Activated T-cell treated with anti-CD3 and anti-CD28 coated beads for 24 hours (primary cell): ENCODE measurements around the gene SLC15A5.

Experiments used
- DNase-seq: peaks from one replicate; pipeline ENCODE4 v3.0.0-alpha.2; 2020; ENCODE audit warnings: low read depth

The SLC15A5 gene, protein sequence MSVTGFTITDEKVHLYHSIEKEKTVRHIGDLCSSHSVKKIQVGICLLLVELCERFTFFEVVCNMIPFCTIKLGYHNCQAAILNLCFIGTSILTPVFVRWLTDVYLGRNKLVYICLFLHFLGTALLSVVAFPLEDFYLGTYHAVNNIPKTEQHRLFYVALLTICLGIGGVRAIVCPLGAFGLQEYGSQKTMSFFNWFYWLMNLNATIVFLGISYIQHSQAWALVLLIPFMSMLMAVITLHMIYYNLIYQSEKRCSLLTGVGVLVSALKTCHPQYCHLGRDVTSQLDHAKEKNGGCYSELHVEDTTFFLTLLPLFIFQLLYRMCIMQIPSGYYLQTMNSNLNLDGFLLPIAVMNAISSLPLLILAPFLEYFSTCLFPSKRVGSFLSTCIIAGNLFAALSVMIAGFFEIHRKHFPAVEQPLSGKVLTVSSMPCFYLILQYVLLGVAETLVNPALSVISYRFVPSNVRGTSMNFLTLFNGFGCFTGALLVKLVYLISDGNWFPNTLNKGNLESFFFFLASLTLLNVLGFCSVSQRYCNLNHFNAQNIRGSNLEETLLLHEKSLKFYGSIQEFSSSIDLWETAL

DNA sequence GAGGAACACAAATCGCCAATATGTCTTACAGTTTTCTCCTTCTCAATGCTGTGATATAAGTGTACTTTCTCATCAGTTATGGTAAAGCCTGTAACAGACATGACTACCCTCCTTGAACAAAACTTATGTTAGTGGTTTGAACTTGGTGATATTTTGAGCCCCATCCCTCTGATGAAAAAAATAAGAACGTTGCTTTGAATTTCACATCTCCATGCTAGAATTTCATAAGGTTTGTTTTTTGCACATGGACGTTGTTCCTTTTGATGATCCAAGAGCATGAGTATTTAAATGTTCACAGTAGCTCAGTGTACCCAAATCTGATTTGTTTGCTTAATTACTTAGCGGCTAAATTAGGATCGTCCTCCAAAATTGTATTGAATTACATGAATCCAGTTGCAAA, at the start of gene SLC15A5:
Gene SLC15A5 (minus strand): TSS at position 101 of the 400 bp plus-strand sequence. CDS start 0 bp downstream, at position 101.
- DNase-seq, result no peak

DNA sequence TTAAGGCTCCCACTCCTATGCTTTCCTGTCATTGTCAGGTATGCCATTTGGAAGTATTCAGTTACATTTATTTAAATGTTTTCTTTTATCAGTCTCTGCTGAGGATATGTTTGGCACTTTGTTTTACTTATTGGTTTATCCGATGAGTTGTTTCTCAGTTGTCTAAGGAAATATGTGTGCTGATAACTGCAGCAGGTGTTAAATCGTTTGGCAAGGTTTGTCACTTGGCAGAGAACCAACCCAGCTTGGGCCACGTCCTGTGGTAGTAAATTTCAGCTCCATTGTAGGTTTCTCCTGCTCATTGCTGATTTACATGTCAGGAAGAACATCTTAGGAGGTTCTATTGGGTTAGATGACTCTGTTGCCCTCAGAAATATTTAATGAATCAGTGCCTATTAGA, 47.9 kb upstream of the SLC15A5 start:
- no peak for DNase-seq

- no peak for DNase-seq
Measured at GRCh38 chr12:16324772-16325171, 47.3 kb upstream of the SLC15A5 start.

GRCh38 chr12:16324272-16324671, 46.8 kb upstream of the SLC15A5 start:
- DNase-seq, result no peak

DNA sequence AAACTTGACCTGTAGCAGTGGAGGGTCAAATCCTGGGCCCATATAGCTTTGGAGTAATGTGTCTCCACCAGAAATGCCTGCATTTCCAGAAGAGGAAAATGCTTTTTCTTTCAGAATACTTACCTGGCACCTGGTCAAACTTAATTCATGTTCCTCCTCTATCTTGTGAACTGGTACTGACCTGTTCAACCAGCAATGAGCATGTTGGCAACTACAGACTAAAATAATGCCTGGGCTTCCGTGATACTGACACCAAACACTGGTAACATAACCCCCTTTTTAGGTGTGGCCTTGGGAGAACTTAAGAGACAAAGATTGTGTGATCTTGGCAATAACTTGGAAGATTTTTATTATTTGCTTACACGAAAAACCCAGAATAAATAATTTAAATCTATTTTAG, 46.2 kb upstream of the SLC15A5 start:
- DNase-seq, result no peak

GRCh38 chr12:16323010-16323409, 45.5 kb upstream of the SLC15A5 start:
- DNase-seq, result no peak

DNA sequence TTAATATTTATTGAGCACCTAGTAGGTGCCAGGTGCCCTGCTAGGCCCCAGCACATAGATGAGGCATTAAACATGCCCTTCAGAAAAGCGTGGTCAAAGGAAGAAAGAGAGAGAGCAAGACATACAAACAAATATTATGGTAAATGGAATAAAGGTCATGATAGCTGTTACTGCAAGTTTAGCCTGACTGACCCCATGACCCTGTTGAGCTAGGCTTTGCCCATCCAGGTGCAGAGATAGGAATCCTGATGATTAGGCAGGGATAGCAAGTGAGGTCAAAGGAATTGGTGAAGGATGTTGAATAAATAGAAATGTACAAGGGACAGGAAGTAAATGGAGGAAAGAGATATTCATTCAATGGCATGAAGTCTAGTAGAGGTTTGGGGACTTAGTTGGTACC, 33.4 kb upstream of the SLC15A5 start:
- DNase-seq, result no peak

GRCh38 chr12:16307856-16308475, 30.5 kb upstream of the SLC15A5 start:
- no peak for DNase-seq

DNA sequence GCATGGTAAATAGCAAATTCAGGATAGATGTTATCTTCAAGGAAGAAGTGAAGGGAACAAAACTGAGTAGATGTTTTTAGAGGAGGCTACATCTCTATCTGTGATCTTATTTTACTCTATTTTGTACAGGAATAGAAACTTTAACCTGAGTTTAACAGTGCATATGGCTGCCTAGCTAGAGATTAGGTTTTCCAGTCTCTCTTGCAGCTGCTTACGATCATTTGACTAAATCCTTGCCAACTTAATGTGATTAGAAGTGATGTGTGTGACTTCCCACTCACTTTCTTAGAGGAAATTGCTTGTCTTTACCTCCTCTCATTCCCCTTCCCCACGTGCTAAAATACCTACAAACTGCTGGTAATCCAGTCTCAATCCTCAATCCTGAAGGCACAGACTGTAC, 26.5 kb upstream of the SLC15A5 start:
- no peak for DNase-seq

GRCh38 chr12:16300736-16301135, 23.3 kb upstream of the SLC15A5 start:
- DNase-seq, result no peak

DNA sequence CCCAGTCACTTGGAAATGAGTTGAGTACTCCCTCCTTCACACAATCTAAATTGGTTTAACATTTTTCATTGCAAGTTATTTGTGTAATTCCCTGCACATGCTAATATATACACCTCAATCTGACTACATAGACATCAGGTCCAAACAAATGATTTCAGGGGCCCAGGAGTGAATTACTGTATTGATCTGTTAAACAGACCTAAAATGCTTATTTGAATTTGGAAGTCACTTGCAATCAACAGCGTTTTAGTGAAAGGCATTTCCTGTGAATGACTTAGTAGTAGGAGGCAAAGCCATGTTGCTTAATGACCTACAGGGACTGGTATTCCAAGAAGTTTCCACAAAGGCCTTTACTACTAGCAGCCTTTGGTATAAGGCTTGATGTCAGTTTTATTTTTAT, 22.6 kb upstream of the SLC15A5 start:
- DNase-seq, result no peak

GRCh38 chr12:16299403-16299802, 21.9 kb upstream of the SLC15A5 start:
- no peak for DNase-seq

DNA sequence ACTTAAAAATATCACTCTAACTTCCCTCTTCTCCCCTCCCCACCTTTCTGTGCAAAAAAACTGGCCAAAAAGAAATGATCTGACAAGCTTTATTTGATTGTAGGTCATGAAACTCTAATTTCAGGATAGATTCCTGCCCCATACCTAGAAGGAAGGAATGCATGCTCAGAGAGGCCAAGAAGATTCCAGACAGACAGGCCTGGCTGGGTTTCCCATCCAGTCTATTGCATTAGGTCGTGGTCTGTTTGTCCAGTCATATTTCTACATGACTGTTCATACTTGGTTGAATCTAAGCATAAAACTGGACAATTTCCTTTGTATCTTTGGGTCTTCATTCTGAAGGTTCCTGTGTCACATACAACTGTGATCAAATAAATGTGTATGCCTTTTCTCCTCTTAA, 20.0 kb upstream of the SLC15A5 start:
- DNase-seq, result no peak

DNA sequence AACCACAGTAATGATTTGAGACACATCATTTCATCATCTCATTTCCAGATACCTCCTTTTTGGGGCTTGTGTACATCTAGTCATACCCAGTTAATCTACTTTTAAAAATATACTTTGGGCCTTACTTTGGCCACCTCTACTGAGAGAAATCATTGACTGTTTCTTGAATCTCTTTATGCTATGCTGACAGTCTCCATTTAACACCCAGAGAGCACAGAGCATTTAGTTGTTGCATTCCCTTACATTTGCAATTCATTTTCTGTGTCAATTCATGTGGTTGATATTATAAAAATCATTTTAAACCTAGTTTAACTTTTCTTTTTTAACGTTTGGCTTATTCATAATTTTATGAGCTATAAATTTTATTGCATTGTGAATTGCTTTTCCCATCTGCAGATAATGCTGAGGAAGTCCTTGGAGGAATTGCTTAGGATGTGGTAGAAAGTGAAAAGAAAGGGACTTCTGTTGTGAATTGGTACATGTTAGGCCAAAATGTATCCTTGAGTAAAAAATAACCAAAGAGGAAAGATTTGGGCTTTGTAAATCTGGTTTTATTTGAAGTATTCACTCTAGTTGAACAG, 17.0 kb upstream of the SLC15A5 start:
- DNase-seq, result no peak

- no peak for DNase-seq
Measured at GRCh38 chr12:16291032-16291431, 13.5 kb upstream of the SLC15A5 start.

DNA sequence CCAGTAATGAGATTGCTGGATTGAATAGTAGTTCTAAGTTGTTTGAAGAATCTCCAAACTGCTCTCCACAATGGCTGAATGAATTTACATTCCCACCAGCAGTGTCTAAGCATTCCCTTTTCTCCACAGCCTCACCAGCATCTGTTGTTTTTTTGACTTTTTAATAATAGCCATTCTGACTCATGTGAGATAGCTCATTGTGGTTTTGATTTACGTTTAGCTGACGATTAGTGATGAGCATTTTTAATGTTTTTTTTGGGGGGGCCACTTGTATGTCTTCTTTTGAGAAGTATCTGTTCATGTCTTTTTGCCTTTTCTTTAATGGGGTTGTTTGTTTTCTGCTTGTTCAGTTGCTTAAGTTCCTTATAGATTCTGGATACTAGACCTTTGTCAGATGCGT, 8.1 kb upstream of the SLC15A5 start:
- no peak for DNase-seq

DNA sequence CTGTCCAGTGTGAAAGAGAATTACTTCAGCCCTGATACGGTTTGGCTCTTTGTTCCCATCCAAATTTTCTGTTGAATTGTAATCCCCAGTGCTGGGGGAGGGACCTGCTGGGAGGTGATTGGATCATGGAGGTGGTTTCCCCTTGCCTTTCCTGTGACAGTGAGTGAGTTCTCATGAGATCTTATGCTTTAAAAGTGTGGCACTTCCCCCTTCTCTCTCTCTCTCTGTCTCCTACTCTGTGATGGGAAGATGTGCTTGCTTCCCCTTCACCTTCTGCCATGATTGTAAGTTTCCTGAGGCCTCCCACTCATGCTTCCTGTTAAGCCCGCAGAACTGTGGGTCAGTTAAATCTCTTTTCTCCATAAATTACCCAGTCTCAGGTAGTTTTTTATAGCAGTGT, 5.5 kb upstream of the SLC15A5 start:
- DNase-seq, result no peak

DNA sequence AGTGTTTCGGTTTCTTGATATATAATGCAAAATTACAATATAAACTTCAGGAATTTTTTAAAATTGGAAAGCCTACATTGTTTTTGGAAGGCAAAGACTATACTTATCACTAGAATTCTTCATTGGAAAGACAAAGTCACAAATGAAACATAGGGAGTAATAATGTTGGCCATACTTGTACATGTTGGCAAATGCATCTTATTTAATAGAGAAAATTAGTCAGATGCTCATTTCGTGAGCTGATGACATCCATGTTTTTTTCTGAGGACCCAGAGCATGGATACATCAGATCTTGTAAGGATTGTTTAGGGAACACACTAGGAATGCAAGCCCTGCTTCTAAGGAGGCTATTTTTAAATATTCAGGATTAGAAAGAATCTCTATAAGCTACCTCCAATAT, 4.6 kb upstream of the SLC15A5 start:
- no peak for DNase-seq

GRCh38 chr12:16281157-16281556, 3.7 kb upstream of the SLC15A5 start:
- no peak for DNase-seq

- DNase-seq, result no peak
Measured at GRCh38 chr12:16272222-16272621, 5.3 kb downstream of the SLC15A5 start.

DNA sequence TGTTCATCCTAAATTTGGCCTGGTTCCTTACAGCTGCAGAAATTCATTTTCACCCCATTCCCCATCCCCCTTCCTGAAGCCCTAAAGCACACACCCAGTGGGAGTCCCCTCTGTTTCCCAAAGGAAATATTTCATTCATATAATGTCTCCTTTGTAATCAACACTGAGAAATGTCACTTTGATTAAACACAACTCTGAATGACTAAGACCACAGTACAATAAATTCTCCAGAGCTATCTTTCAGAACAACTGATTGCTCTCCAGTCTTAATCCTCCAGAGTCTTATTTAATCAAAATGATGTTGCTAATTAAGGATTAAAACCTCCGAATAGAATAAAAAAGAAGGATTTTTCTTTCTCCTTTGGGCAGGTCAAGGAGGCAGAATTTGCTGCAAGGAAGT, 6.4 kb downstream of the SLC15A5 start:
- DNase-seq, result no peak

DNA sequence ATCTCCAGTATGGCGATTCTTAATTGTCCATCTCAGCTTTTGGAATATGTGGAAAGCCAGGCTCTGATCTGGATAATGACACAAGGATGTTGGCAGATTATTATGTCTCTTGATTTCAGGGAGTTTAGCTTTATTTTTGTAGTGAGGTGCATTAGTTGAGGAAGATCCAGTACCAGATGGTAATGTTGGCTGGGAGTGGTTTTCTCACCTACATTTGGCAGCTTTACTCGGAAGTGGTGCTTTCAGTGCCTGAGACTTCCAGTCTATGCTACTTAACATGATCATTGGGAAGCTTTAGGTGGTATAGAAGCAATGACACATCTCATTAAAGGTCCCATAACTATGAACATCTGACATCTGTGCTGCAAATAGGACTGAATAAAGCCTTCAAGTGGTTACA, 7.5 kb downstream of the SLC15A5 start:
- DNase-seq, result no peak

GRCh38 chr12:16266085-16266484, 11.4 kb downstream of the SLC15A5 start:
- no peak for DNase-seq
